ENCODE data around the gene C19orf81. TPM values are rescaled to one million over a fixed set of nuclear protein-coding genes. Genes with fewer than 3 reads are reported as not detected.

C19orf81 gene
- polyA plus RNA-seq, 1 donor (not counting 4 experiments of a cell fraction or from before 2014, with no cell fraction given): not detected

GRCh38 chr19:50624949-50625600 lies 24.2 kb upstream of the C19orf81 start:
- Histone ChIP-seq H3K4me2 (ENCODE audit: control insufficient read depth, extremely low read depth, insufficient read depth, low read depth, low read length) (no peak overlapping the region), H3K4me3 (ENCODE audit: control insufficient read depth in 2 of 3, extremely low read depth in 1 of 3, insufficient read depth in 2 of 3, low read depth in 1 of 3, low read length in 3 of 3) (no peak overlapping the region), H3K4me1 (ENCODE audit: control insufficient read depth, extremely low read depth, insufficient read depth, low read length) (no peaks in the 10 kb centered on the region), H3K36me3 (ENCODE audit: control insufficient read depth in 2 of 2, extremely low read depth in 1 of 2, insufficient read depth in 2 of 2, low read length in 2 of 2) (no peaks in the 10 kb centered on the region), H4K20me1 (ENCODE audit: control insufficient read depth, extremely low read depth, insufficient read depth, low read length) (no peaks in the 10 kb centered on the region), H2AFZ (ENCODE audit: control insufficient read depth, low read length) (no peak overlapping the region), H3K9ac (ENCODE audit: control insufficient read depth, extremely low read depth, insufficient read depth, low read length) (no peak overlapping the region), H3K79me2 (ENCODE audit: control insufficient read depth, insufficient read depth, low read length) (no peaks in the 10 kb centered on the region), H3K9me1 (ENCODE audit: control insufficient read depth, extremely low read depth, insufficient read depth, low read length) (no peaks in the 10 kb centered on the region), H3K27me3 (ENCODE audit: control insufficient read depth, extremely low read depth, insufficient read depth, low read length) (no peaks in the 10 kb centered on the region), H3K27ac (ENCODE audit: control insufficient read depth, insufficient read depth, low read length) (no peak overlapping the region), H3K9me3 (ENCODE audit: control insufficient read depth, low read depth, low read length) (no peaks in the 10 kb centered on the region)
- FAIRE-seq: no peak
- dilution Hi-C loops (cut with MboI; ENCODE audit: extremely low pct_ligation_motif_present, low sequenced_read_pairs): no loop called here
- DNase-seq (ENCODE audit: low read depth, low spot score): no peak
- TF ChIP-seq CTCF (optimal IDR thresholded peaks at IDR 0.05 in 1 of 3, IDR thresholded peaks at IDR 0.05 in 1 of 3, conservative IDR thresholded peaks at IDR 0.05 in 1 of 3; ENCODE audit: extremely low read depth in 1 of 3, insufficient read depth in 2 of 3, low read length in 3 of 3) (no peak), EZH2 (IDR thresholded peaks at IDR 0.05; ENCODE audit: low read length) (no peak)

- Histone ChIP-seq H4K20me1 (ENCODE audit: control insufficient read depth, extremely low read depth, insufficient read depth, low read length) (no peaks in the 10 kb centered on the region), H3K9me3 (ENCODE audit: control insufficient read depth, low read depth, low read length) (no peaks in the 10 kb centered on the region), H3K36me3 (ENCODE audit: control insufficient read depth in 2 of 2, extremely low read depth in 1 of 2, insufficient read depth in 2 of 2, low read length in 2 of 2) (no peaks in the 10 kb centered on the region), H3K9ac (ENCODE audit: control insufficient read depth, extremely low read depth, insufficient read depth, low read length) (no peak overlapping the region), H2AFZ (ENCODE audit: control insufficient read depth, low read length) (no peak overlapping the region), H3K9me1 (ENCODE audit: control insufficient read depth, extremely low read depth, insufficient read depth, low read length) (no peaks in the 10 kb centered on the region), H3K4me1 (ENCODE audit: control insufficient read depth, extremely low read depth, insufficient read depth, low read length) (no peaks in the 10 kb centered on the region), H3K4me3 (ENCODE audit: control insufficient read depth in 2 of 3, extremely low read depth in 1 of 3, insufficient read depth in 2 of 3, low read depth in 1 of 3, low read length in 3 of 3) (no peak overlapping the region), H3K27ac (ENCODE audit: control insufficient read depth, insufficient read depth, low read length) (no peak overlapping the region), H3K27me3 (ENCODE audit: control insufficient read depth, extremely low read depth, insufficient read depth, low read length) (no peaks in the 10 kb centered on the region), H3K4me2 (ENCODE audit: control insufficient read depth, extremely low read depth, insufficient read depth, low read depth, low read length) (no peak overlapping the region), H3K79me2 (ENCODE audit: control insufficient read depth, insufficient read depth, low read length) (no peaks in the 10 kb centered on the region)
- TF ChIP-seq CTCF (optimal IDR thresholded peaks at IDR 0.05 in 1 of 3, IDR thresholded peaks at IDR 0.05 in 1 of 3, conservative IDR thresholded peaks at IDR 0.05 in 1 of 3; ENCODE audit: extremely low read depth in 1 of 3, insufficient read depth in 2 of 3, low read length in 3 of 3) (no peak), EZH2 (IDR thresholded peaks at IDR 0.05; ENCODE audit: low read length) (no peak)
- dilution Hi-C loops (cut with MboI; ENCODE audit: extremely low pct_ligation_motif_present, low sequenced_read_pairs): no loop called here
- FAIRE-seq: no peak
- no peak for DNase-seq (ENCODE audit: low read depth, low spot score)
Measured at GRCh38 chr19:50626011-50626410, 23.2 kb upstream of the C19orf81 start.
